ENCODE results near the gene FAM163B.

FAM163B gene

DNA sequence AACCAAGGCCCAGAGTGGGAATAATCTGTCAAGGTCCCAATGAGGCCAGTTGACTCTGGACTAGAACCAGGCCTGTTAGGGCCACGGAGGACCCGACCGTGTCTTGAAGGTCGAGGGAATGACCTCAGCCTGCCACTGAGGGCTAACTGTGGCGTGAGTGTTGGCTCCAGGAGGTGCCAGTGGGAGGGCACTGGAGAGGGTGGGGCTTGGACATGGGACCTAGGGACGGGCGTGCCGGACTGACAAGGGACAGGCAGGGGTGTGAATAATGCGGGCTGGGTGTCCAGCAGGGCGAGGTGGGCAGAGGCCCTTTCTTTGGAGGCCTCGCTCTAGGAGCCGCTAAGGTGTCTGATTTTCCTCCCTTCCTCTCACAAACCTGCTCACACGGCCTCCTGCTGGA lies 67.2 kb downstream of the FAM163B start:
- DNase-seq (ENCODE audit: low read depth): no peak
- TF ChIP-seq, protein P1, sequence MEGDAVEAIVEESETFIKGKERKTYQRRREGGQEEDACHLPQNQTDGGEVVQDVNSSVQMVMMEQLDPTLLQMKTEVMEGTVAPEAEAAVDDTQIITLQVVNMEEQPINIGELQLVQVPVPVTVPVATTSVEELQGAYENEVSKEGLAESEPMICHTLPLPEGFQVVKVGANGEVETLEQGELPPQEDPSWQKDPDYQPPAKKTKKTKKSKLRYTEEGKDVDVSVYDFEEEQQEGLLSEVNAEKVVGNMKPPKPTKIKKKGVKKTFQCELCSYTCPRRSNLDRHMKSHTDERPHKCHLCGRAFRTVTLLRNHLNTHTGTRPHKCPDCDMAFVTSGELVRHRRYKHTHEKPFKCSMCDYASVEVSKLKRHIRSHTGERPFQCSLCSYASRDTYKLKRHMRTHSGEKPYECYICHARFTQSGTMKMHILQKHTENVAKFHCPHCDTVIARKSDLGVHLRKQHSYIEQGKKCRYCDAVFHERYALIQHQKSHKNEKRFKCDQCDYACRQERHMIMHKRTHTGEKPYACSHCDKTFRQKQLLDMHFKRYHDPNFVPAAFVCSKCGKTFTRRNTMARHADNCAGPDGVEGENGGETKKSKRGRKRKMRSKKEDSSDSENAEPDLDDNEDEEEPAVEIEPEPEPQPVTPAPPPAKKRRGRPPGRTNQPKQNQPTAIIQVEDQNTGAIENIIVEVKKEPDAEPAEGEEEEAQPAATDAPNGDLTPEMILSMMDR (IDR thresholded peaks at IDR 0.05; ENCODE audit: control insufficient read depth, extremely low read depth, insufficient read depth): no peak
- H3K4me3 ChIP-seq (ENCODE audit: low read depth, low read length): no peak overlapping the region

DNA sequence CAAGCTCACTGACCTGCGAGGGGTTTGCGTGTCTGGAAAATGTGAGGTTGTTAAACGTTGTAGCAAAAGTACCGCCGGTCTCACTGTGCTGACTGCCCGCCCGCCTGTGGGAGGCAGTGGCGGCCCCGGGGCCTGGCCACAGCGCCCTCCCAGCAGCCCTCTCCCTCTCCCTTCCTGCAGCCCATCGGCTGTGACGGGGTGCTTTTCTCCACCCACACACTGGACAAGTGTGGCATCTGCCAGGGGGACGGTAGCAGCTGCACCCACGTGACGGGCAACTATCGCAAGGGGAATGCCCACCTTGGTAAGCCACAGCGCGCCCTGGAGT lies 68.5 kb downstream of the FAM163B start:
- H3K4me3 ChIP-seq (ENCODE audit: low read depth, low read length): no peak overlapping the region
- TF ChIP-seq, protein P1 (IDR thresholded peaks at IDR 0.05; ENCODE audit: control insufficient read depth, extremely low read depth, insufficient read depth): no peak
- DNase-seq (ENCODE audit: low read depth): no peak

DNA sequence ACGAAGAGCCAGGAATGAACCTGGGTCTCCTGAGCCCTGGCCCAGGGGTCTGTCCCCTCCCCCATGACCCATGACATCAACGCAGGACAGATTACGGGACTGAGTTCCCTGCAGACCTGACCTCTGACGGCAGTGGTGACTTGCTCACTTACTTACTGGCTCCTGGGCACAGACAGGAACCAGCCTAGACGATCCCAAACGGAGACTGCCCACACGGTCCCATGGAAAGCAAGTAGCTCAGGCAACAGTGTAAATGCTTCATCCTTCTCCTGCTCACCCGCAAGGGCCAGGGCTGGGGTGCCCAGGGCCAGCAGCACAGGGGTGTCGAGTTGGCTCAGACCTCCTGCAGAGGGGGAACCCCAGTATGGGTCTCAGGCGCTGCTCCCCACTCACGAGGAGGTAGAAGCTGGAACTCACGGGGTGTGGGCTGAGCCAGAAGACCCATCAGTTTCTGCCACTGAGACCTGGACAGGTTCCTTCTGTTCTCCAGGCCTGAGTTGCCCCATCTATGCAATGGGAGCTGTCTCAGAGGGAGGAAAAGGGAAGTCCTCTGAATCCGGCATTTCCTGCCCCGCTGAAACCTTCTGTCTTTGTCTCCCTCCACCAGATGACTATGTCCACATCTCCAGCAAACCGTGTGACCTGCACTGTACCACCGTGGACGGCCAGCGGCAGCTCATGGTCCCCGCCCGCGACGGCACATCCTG lies 69.0 kb downstream of the FAM163B start:
- no peak overlapping the region for H3K4me3 ChIP-seq (ENCODE audit: low read depth, low read length)
- no peak for DNase-seq (ENCODE audit: low read depth)
- TF ChIP-seq, protein P1 (IDR thresholded peaks at IDR 0.05; ENCODE audit: control insufficient read depth, extremely low read depth, insufficient read depth): no peak

DNA sequence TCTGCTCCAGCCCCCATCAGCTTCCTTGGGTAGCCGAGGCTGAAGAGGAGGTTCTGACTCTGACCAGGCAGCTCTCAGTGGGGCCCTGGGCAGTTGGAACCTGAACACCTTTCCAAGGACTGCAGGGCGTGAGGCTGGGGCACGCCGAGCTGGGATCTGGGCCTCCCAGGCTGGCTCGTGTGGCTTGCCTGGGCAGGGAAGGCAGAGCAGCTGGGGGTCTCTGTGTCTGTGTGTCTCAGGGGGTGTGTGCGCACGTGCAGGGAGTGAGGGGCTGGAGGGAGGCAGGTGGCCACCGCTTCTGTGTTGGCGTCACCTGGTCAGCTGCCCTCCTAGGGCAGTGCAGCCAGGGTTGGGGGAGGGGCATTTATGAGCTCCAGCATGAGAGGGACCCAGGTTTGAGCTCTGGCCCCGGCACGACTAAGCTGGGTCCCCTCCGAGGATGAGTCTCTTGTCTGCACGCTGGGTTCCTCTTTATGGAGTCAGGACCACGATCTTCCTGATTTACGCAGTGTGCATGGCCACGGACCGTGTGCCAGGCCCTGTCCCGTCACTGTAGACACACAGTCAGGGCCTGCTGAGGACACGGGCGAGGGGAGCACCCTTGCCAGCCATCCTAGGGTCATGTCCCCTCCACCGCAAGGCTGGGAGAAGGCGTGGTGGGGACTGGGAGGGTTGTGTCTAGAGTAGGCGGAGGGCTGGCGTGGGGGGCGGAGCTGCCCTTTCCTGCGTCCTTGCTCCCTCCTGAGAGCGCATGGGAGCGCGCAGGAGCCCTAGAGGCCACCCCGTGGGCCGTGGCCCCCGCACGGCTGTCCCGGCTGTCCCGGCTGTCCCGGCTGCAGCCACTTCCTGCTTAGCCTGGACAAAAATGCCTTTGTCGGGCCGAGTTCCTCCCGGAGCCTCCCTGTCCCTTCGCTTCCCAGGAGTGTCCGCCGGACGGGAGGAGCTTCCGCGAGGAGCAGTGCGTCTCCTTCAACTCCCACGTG lies 70.0 kb downstream of the FAM163B start:
- TF ChIP-seq, protein P1 (IDR thresholded peaks at IDR 0.05; ENCODE audit: control insufficient read depth, extremely low read depth, insufficient read depth): no peak
- no peak for DNase-seq (ENCODE audit: low read depth)
- no peak overlapping the region for H3K4me3 ChIP-seq (ENCODE audit: low read depth, low read length)

DNA sequence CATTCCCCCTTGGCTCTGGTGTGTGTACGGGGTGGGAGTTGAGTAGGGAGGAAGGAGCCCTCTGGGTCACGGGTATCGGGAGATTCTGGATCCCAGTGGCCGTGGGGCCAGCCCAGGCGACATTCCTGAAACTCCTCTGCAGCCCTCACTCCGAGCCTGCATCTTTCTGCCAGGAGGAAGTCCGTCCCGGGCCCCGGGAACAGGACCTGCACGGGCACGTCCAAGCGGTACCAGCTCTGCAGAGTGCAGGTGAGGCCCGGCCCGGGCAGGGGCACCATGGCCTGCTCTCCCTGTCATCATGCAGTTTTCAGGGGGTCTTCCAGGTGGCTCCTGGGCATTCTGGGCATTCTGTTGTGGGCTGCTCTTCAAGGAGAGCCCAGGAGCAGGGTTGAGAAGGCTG lies 71.0 kb downstream of the FAM163B start:
- no peak overlapping the region for H3K4me3 ChIP-seq (ENCODE audit: low read depth, low read length)
- no peak for DNase-seq (ENCODE audit: low read depth)
- TF ChIP-seq, protein P1 (IDR thresholded peaks at IDR 0.05; ENCODE audit: control insufficient read depth, extremely low read depth, insufficient read depth): no peak

DNA sequence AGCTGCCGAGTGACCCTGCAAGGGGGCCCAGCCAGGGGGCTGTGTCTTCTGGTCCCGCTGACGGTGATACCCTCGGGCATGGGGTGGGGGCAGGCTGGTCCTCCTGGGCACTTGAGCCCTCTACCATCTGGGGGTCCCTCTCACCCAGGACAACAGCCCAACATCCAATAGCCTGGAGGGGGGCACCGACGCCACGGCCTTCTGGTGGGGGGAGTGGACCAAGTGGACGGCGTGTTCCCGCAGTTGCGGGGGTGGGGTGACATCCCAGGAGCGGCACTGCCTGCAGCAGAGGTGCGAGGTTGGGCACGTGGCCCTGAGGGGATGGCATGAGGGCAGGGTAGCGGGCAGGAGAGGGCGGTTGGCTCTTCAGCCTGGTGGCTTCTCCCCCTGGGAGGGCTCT lies 71.9 kb downstream of the FAM163B start:
- no peak overlapping the region for H3K4me3 ChIP-seq (ENCODE audit: low read depth, low read length)
- TF ChIP-seq, protein P1 (IDR thresholded peaks at IDR 0.05; ENCODE audit: control insufficient read depth, extremely low read depth, insufficient read depth): no peak
- DNase-seq (ENCODE audit: low read depth): no peak

Measured in LNCaP clone FGC (cell line).